Stimulated activated CD8-positive, alpha-beta memory T cell treated with anti-CD3 and anti-CD28 coated beads, Interleukin-12 subunit alpha, Interleukin-12 subunit beta, amount 100 ng/mL, for 24 hours (primary cell): ENCODE data around the gene PLXNC1.

ENCODE experiments used
- DNase-seq: peaks from one replicate; pipeline ENCODE4 v3.0.0-alpha.2; 2020; ENCODE audit errors: extremely low read depth

Gene PLXNC1

DNA sequence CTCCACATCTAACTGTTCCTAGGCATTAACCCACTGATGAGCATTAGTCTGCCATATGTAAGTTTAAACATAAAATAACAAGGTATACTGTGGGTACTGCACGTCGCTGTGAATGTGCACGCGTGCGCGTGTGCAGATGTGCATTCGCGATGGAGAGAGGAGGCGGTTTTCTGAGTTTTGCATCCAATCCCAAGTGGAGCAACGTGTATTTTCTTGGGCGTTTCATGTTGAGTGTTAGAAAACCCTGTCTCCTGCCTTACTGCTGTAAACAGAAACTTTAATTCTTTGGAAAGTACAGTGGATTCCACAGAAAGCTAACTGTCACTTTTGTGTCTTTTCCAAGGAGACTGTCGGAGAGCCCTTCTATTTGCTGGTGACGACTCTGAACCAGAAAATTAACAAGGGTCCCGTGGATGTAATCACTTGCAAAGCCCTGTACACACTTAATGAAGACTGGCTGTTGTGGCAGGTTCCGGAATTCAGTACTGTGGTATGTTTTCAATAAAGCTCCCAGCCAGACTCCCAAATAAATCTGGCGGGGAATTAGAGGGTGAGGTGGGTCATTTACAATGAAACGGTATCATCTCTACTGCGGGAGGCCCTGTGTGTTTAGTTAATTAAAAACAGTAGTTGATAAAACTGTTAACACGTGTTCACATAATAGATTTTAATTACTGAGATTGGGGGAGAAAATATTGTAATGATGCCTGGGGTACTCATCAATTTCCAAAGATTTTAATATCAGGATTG is 116.5 kb downstream of the PLXNC1 start:
- DNase-seq = no peak

- no peak for DNase-seq
Observed at GRCh38 chr12:94265539-94265938, 117.2 kb downstream of the PLXNC1 start.

GRCh38 chr12:94265966-94266745 is 117.8 kb downstream of the PLXNC1 start:
- DNase-seq = no peak

GRCh38 chr12:94266796-94267536 is 118.6 kb downstream of the PLXNC1 start:
- DNase-seq = no peak

- DNase-seq = no peak
Observed at GRCh38 chr12:94267537-94267872, 119.1 kb downstream of the PLXNC1 start.

- no peak for DNase-seq
Observed at GRCh38 chr12:94267921-94268471, 119.6 kb downstream of the PLXNC1 start.

DNA sequence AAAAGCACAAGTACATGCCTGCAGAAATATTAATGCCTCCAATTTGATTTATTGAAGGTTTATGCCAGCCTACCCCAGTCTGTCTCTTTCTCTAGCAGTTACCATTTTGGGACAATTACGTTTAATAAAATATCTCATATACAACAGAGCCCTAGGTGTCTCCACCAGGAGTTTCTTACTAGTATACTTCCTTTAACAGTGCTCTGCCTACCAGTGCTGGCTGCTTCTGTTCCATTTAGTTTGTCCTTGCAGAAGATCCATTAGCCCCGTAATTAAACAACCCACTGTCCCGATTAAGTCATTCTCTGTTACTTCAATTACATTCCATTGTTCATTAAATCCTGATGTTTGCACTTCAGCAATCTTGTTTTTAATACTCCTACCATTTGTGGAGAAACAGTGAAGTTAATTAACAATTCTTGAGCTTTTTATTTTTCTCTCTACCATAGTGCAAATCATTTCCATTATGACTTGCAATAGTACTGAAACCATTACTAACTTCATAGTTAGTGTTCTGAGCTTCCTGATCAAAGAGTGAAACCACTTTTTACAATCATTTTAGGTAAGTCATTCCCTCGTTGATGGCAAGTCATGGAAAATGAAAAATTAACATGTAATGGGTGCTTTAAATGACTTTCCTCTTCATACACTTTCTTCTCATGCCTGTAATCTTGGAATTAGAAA is 121.1 kb downstream of the PLXNC1 start:
- DNase-seq = no peak

GRCh38 chr12:94271351-94271750 is 123.0 kb downstream of the PLXNC1 start:
- no peak for DNase-seq

DNA sequence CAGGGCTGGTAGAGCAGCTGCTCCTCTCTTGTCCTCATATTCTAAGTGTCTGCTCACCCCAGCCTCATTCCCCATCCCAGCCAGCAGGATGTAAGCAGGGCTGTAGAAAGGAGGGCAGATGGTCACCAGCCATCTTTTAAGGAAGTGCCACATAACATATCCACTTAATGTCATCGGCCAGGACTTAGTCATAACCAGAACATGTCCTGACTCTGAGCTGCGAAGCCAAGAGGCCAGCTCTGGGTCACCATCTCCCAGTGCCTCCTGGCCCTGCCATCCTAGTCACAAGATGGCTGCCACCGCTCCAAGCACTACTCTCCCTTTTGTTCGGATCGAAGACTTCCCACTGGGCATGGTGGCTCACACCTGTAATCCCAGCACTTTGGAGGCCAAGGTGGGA is 123.9 kb downstream of the PLXNC1 start:
- DNase-seq = no peak

DNA sequence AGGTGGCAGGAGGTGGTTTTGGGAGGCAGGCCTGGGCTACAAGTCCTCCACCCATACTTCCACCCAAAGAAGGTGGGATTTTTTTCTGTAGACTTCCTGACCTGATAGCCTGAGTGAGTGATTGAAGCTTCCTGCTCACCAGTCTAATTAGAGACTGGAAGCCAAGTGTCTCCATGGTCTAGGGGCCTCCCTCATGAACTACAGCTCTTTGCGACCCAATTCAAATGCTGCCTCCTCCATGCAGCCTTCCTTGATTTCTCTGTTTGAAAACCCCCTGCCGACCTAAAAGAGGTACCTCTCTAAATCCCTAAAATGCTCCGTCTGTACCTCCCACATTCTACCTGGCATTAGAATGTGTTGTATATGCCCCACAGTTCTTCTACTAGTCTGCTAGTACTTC is 124.9 kb downstream of the PLXNC1 start:
- no peak for DNase-seq

DNA sequence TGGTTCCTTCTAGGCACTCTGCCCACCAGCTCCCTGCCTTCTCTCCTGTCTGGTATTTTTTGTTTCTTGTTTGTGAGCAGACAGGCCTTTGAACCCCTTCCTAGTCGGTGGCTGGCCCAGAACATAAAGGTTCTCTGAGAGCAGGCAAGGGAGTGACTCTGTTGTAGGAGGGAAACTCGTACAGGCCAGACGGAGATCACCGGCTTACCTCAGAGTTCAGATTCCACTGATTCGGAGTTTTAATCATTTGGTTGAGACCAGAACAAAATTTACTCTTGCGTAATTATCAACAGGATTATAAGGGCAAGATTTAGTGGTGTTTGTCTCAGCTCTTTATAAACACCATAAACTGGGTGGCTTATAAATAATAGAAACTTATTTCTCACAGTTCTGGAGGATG is 128.3 kb downstream of the PLXNC1 start:
- no peak for DNase-seq

- DNase-seq = no peak
Observed at GRCh38 chr12:94277426-94278000, 129.1 kb downstream of the PLXNC1 start.

DNA sequence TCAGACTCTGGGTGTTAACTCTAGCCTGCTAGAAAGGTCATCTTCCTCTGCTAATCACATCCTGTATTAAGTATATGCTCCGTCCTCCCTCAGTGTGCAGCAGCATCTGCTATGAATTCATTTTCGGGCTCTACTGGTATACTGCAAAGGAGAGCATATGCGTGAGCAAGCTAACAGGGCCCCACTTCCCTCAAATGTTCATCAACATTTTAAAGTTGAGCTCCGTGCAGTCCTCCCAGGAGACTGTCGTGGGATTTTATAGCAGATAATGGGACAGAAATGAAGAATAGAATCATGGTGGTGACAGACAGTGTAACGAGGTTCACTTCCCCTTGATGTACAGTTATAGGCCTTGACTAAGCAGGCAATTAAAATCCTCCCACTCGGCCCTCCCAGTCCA is 131.7 kb downstream of the PLXNC1 start:
- DNase-seq = no peak

- DNase-seq = no peak
Observed at GRCh38 chr12:94282675-94283074, 134.3 kb downstream of the PLXNC1 start.

DNA sequence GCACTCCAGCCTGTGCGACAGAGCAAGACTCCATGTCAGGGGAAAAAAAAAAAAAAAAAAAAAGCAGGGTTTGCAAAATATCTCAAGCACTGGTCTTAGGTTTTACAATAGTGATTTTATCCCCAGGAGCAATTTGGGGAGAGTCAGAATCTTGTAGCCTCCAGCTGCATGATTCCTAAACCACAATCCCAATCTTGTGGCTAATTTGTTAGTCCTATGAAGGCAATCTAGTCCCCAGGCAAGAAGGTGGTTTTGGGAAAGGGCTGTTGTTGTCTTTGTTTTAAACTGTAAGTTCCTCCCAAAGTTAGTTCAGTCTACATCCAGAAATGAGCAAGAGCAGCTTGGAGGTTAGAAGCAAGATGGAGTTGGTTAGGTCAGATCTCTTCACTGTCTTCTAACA is 135.7 kb downstream of the PLXNC1 start:
- no peak for DNase-seq

- DNase-seq = no peak
Observed at GRCh38 chr12:94284859-94285258, 136.5 kb downstream of the PLXNC1 start.

GRCh38 chr12:94285943-94286582 is 137.7 kb downstream of the PLXNC1 start:
- DNase-seq = no peak

GRCh38 chr12:94286583-94287244 is 138.3 kb downstream of the PLXNC1 start:
- no peak for DNase-seq

DNA sequence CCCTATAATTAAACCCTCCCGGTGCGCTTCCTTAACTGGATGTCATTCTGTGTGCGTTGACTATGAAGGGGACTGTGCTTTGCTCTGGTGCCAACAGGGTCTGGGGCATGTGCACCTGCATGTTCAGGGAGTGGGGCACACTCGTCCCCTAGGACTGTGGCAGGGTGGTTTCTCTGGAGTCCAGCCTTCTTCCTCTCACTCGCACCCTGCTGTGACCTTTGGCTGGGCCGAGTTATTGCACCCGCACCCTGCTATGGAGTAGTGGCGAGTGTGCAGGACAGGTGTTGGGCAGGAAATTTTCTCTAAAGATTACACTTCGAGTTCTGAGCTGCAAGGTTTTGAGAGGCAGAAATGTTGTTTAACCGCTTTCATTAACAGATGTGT is 138.9 kb downstream of the PLXNC1 start:
- no peak for DNase-seq
